HepG2 (cell line): Measurements from ENCODE around the gene FEV. TPM values are rescaled to one million over a fixed set of nuclear protein-coding genes. Genes with fewer than 3 reads are reported as not detected.

ENCODE experiments used
- ATAC-seq: fragments of 200-7000 bp; cut with Tn5 transposase; 3 replicates; pipeline ENCODE4 v1.9.1; 2020; ENCODE audit warnings: mild to moderate bottlenecking, moderate library complexity
- BruUV-seq: library from RNA; stranded (reverse); fragments of 400-500 nt; replicated peaks from 2 replicates; lab custom pipeline; 2021; lab: Mats Ljungman, UMichigan
- CTCF ChIA-PET: fragments of 300-600 bp; formaldehyde crosslinking; extraction: SDS; loops from one replicate; lab custom pipeline; 2021; ENCODE audit warnings: low total read pairs, inconsistent platforms, low intra/inter-chr PET ratio; lab: Yijun Ruan, JAX
- POLR2A ChIA-PET: fragments of 350-600 bp; sonication (Branson Sonifier 250); formaldehyde crosslinking; loops from one replicate; lab custom pipeline; 2020; ENCODE audit warnings: antibody characterized with exemption, inconsistent platforms; lab: Yijun Ruan, JAX
- DNase-seq: peaks from one replicate; pipeline ENCODE4 v3.0.0-alpha.2; 2015; ENCODE audit warnings: low spot score
- FAIRE-seq: peaks from 3 replicates; lab custom pipeline; 2011; peaks lifted over from hg19 to GRCh38; lab: Jason Lieb, UNC
- H2AFZ ChIP-seq: one replicate; pipeline ENCODE4 v1.6.1; 2011; ENCODE audit warnings: low read length, inconsistent platforms
- H3K27ac ChIP-seq: fragments of 300-600 bp; 3 replicates; pipeline ENCODE4 v1.8.0; 2011; ENCODE audit warnings: mixed run types, mild to moderate bottlenecking, mixed read lengths, low read length, inconsistent platforms; ENCODE audit not compliant: insufficient read depth; ENCODE audit errors: extremely low read length
- H3K27me3 ChIP-seq, 2 experiments: fragments of 200-600 bp in 1 of 2; 2 replicates in 1 of 2; 3 replicates in 1 of 2; pipeline versions ENCODE4 v1.6.0 to v1.8.0; 2011; ENCODE audit warnings: low read length in 2 of 2, mild to moderate bottlenecking in 2 of 2, moderate library complexity in 2 of 2, inconsistent platforms in 1 of 2; ENCODE audit not compliant: insufficient read depth in 2 of 2, control insufficient read depth in 1 of 2
- H3K36me3 ChIP-seq, 2 experiments: fragments of 200-600 bp in 1 of 2; replicated peaks in 1 of 2; 2 replicates in 1 of 2; 3 replicates in 1 of 2; pipeline versions ENCODE4 v1.5.1 to v1.8.0; 2011; ENCODE audit warnings: low read length in 2 of 2, inconsistent platforms in 1 of 2; ENCODE audit not compliant: insufficient read depth in 2 of 2, control insufficient read depth in 1 of 2
- H3K4me1 ChIP-seq: 2 replicates; pipeline ENCODE4 v1.5.1; 2012; ENCODE audit warnings: low read length, inconsistent platforms; ENCODE audit not compliant: insufficient read depth
- H3K4me2 ChIP-seq: 2 replicates; pipeline ENCODE4 v1.6.0; 2011; ENCODE audit warnings: low read depth, low read length, inconsistent platforms
- H3K4me3 ChIP-seq, 3 experiments: fragments of 200-600 bp in 1 of 3; sonication (generic), shearing (Covaris generic) in 1 of 3; replicated peaks in 1 of 3; 2 replicates each; pipeline ENCODE4 v1.5.1; 2011 to 2016; ENCODE audit warnings: low read length in 3 of 3, inconsistent platforms in 2 of 3, low read depth in 2 of 3, mild to moderate bottlenecking in 2 of 3, control low read depth in 1 of 3, mixed read lengths in 1 of 3; ENCODE audit not compliant: insufficient read depth in 1 of 3
- H3K79me2 ChIP-seq: one replicate; pipeline ENCODE4 v1.6.1; 2011; ENCODE audit warnings: low read length, inconsistent platforms; ENCODE audit not compliant: insufficient read depth
- H3K9ac ChIP-seq: 2 replicates; pipeline ENCODE4 v1.6.0; 2011; ENCODE audit warnings: mild to moderate bottlenecking, low read depth, low read length, inconsistent platforms; ENCODE audit not compliant: insufficient read depth
- H3K9me3 ChIP-seq: 2 replicates; pipeline ENCODE4 v1.5.1; 2012; ENCODE audit warnings: mild to moderate bottlenecking, low read length
- H4K20me1 ChIP-seq: 2 replicates; pipeline ENCODE4 v1.6.0; 2011; ENCODE audit warnings: inconsistent platforms, mild to moderate bottlenecking, low read length, moderate library complexity; ENCODE audit not compliant: insufficient read depth
- DNMT3B ChIP-seq: conservative IDR thresholded peaks from 2 replicates; pipeline ENCODE4 v1.6.1; 2016; ENCODE audit warnings: missing biosample characterization, control low read depth
- ESRRA ChIP-seq: sonication (generic); formaldehyde crosslinking; IDR thresholded peaks from 2 replicates; pipeline ENCODE4 v1.5.1; 2020; ENCODE audit warnings: mild to moderate bottlenecking, low read depth, missing genetic modification reagents
- KDM6A ChIP-seq: IDR thresholded peaks from 2 replicates; pipeline ENCODE4 v1.6.1; 2016; ENCODE audit warnings: low read depth
- MEIS1 ChIP-seq: sonication (generic); formaldehyde crosslinking; IDR thresholded peaks from 2 replicates; pipeline ENCODE4 v1.9.0; 2021; ENCODE audit warnings: mild to moderate bottlenecking, missing genetic modification reagents, moderate library complexity, borderline replicate concordance
- PTBP1 ChIP-seq: fragments of 200-400 bp; formaldehyde crosslinking; IDR thresholded peaks from 2 replicates; pipeline ENCODE4 v1.6.1; 2018; ENCODE audit warnings: low read length, low read depth; ENCODE audit not compliant: poor library complexity, severe bottlenecking
- RBM22 ChIP-seq: fragments of 200-400 bp; formaldehyde crosslinking; optimal IDR thresholded peaks from 2 replicates; pipeline ENCODE3; 2017; ENCODE audit warnings: mild to moderate bottlenecking, low read length, moderate library complexity
- RORA ChIP-seq: sonication (generic); formaldehyde crosslinking; IDR thresholded peaks from 2 replicates; pipeline ENCODE4 v1.5.0; 2020; ENCODE audit warnings: mild to moderate bottlenecking, missing genetic modification reagents, moderate library complexity
- SMAD3 ChIP-seq: sonication (generic); formaldehyde crosslinking; IDR thresholded peaks from 2 replicates; pipeline ENCODE4 v1.4.0; 2020; ENCODE audit warnings: missing genetic modification reagents
- TAF1 ChIP-seq: sonication (generic); formaldehyde crosslinking; IDR thresholded peaks from 2 replicates; pipeline ENCODE4 v1.4.0; 2020; ENCODE audit warnings: missing genetic modification reagents
- ZBTB7A ChIP-seq: sonication (generic); formaldehyde crosslinking; IDR thresholded peaks from 2 replicates; pipeline ENCODE4 v1.8.0; 2022; ENCODE audit warnings: mild to moderate bottlenecking, missing genetic modification reagents
- ZNF10 ChIP-seq: sonication (generic); formaldehyde crosslinking; IDR thresholded peaks from 2 replicates; pipeline ENCODE4 v1.4.0; 2020; ENCODE audit warnings: mild to moderate bottlenecking, low read depth, missing genetic modification reagents, borderline replicate concordance
- ZNF136 ChIP-seq: sonication (generic); formaldehyde crosslinking; IDR thresholded peaks from 2 replicates; pipeline ENCODE4 v1.8.1; 2022; ENCODE audit warnings: low read depth, mild to moderate bottlenecking, moderate library complexity, missing genetic modification reagents
- ZNF546 ChIP-seq: sonication (generic); formaldehyde crosslinking; conservative IDR thresholded peaks from 2 replicates; pipeline ENCODE4 v1.8.1; 2023; ENCODE audit warnings: mild to moderate bottlenecking, missing genetic modification reagents
- WGBS: methylation state at CpG from one replicate; pipeline ENCODE4 v1.1.6; 2017; ENCODE audit warnings: low lambda C conversion rate; 5-methylcytosine and 5-hydroxymethylcytosine counted together
- in situ Hi-C: cut with HindIII; loops from 2 replicates; pipeline ENCODE4 v1.10.0; 2017; ENCODE audit warnings: low pct_unique_long_range_greater_than_20kb; ENCODE audit not compliant: extremely low pct_ligation_motif_present
- intact Hi-C: fragments of 100-400 bp; cut with micrococcal nuclease; formaldehyde crosslinking; loops from one replicate; pipeline ENCODE4 v1.10.0; 2022; ENCODE audit not compliant: unreplicated experiment
- polyA plus RNA-seq, 8 experiments: library from polyadenylated mRNA; depleted of rRNA in 3 of 8; stranded (reverse) in 7 of 8; unstranded in 1 of 8; fragments of >200 nt; fragmentation: Illumina TruSeq in 4 of 8; extraction: Trizol in 4 of 8; gene quantifications; 2 replicates each; pipeline versions ENCODE4 v1.2.1 to v1.2.3, GENCODE V29; 2011 to 2016; ENCODE audit warnings: low read depth in 4 of 8, missing spikeins in 1 of 8, mixed read lengths in 1 of 8; ENCODE audit not compliant: insufficient read depth in 1 of 8
- total RNA-seq, 5 experiments: library from RNA; depleted of rRNA; stranded (reverse); fragments of >200 nt; fragmentation: Illumina TruSeq; extraction: Trizol; gene quantifications; 2 replicates each; pipeline ENCODE4 v1.2.3, GENCODE V29; 2016; ENCODE audit warnings: low read depth in 1 of 5
- TF ChIP-seq, protein P1 (sequence below): sonication (generic); formaldehyde crosslinking; IDR thresholded peaks from 2 replicates; pipeline ENCODE4 v1.4.0; 2020; ENCODE audit warnings: mild to moderate bottlenecking, missing genetic modification reagents, borderline replicate concordance
- TF ChIP-seq, protein P2 (sequence below): sonication (generic); formaldehyde crosslinking; IDR thresholded peaks from 2 replicates; pipeline ENCODE4 v1.4.0; 2020; ENCODE audit warnings: missing genetic modification reagents
- TF ChIP-seq, protein P3 (sequence below): sonication (generic); formaldehyde crosslinking; IDR thresholded peaks from 2 replicates; pipeline ENCODE4 v1.9.0; 2021; ENCODE audit warnings: missing genetic modification reagents, borderline replicate concordance
- TF ChIP-seq, protein P4 (sequence below): sonication (generic); formaldehyde crosslinking; IDR thresholded peaks from 2 replicates; pipeline ENCODE4 v1.8.1; 2023; ENCODE audit warnings: mild to moderate bottlenecking, missing genetic modification reagents

Gene FEV
- total and polyA plus RNA-seq, 2 of the 13 experiments (the other 11 are each of a cell fraction or from before 2014, with no cell fraction given): not detected

DNA sequence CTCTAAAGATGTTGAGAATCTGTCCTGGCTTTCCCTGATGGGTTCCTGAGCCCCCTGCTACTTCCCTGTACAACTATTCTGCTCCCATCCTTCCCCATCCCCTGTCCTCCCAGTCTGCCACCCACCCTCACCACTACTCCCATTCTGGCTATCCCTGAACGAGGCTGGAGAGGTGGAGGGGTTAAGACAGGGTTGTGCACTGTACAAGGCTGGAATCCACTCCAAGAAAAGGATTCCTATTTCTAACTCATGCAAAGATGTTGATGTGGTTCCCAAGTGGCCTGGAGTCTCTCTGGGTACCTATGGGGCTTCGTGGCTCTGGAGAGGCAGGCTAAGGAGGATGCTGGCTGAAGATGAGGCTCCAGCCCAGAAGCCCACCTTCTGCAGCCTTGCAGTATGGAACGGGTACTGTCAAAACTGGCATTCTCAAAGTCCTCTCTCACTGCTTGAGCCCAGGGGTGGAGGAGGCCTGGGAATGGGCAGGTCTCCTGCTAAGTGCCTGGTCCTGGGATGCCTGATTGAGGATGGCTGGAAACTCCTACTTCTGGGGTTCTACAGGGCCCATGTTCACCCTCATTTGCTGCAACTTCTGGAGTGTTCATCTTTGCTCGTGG is 1.3 kb upstream of the FEV start:
- Histone ChIP-seq H3K4me3 (no peak overlapping the region), H3K4me1 (peaks cover 7% of the 10 kb centered on the region; the same call in 1 of the 2 replicates), H3K4me2 (no peak overlapping the region), H3K36me3 (no peaks in the 10 kb centered on the region), H3K9me3 (no peaks in the 10 kb centered on the region), H3K79me2 (no peaks in the 10 kb centered on the region), H2AFZ (no peak overlapping the region), H3K9ac (no peak overlapping the region), H4K20me1 (peaks cover 10% of the 10 kb centered on the region; the same call in 1 of the 2 replicates), H3K27me3 (peaks cover 42 to 93% of the 10 kb centered on the region in 2 experiments), H3K27ac (no peak overlapping the region)
- 3% methylated on average over 4 of the region's 4 CpGs for WGBS
- no peak for DNase-seq
- in situ Hi-C loops (no loop called here), intact Hi-C loops (loop anchor here (10.0 kb wide), 1 partner anchor 121 kb away; no protein-coding TSS in a partner anchor)
- FAIRE-seq: no peak
- TF ChIP-seq, protein P1, sequence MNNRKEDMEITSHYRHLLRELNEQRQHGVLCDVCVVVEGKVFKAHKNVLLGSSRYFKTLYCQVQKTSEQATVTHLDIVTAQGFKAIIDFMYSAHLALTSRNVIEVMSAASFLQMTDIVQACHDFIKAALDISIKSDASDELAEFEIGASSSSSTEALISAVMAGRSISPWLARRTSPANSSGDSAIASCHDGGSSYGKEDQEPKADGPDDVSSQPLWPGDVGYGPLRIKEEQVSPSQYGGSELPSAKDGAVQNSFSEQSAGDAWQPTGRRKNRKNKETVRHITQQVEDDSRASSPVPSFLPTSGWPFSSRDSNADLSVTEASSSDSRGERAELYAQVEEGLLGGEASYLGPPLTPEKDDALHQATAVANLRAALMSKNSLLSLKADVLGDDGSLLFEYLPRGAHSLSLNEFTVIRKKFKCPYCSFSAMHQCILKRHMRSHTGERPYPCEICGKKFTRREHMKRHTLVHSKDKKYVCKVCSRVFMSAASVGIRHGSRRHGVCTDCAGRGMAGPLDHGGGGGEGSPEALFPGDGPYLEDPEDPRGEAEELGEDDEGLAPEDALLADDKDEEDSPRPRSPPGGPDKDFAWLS (CRISPR knock-in tag): no peak
- TF ChIP-seq, protein P2, sequence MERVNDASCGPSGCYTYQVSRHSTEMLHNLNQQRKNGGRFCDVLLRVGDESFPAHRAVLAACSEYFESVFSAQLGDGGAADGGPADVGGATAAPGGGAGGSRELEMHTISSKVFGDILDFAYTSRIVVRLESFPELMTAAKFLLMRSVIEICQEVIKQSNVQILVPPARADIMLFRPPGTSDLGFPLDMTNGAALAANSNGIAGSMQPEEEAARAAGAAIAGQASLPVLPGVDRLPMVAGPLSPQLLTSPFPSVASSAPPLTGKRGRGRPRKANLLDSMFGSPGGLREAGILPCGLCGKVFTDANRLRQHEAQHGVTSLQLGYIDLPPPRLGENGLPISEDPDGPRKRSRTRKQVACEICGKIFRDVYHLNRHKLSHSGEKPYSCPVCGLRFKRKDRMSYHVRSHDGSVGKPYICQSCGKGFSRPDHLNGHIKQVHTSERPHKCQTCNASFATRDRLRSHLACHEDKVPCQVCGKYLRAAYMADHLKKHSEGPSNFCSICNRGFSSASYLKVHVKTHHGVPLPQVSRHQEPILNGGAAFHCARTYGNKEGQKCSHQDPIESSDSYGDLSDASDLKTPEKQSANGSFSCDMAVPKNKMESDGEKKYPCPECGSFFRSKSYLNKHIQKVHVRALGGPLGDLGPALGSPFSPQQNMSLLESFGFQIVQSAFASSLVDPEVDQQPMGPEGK (CRISPR knock-in tag): no peak
- TF ChIP-seq MEIS1 (CRISPR knock-in tag) (no peak), ZNF136 (CRISPR knock-in tag) (no peak), TAF1 (CRISPR knock-in tag) (no peak), DNMT3B (CRISPR knock-in tag) (no peak), ZNF10 (no peak), RBM22 (no peak), PTBP1 (no peak), RORA (CRISPR knock-in tag) (no peak), SMAD3 (no peak), ESRRA (CRISPR knock-in tag) (no peak), KDM6A (CRISPR knock-in tag) (no peak), ZNF546 (no peak), ZBTB7A (CRISPR knock-in tag) (no peak)
- TF ChIP-seq, protein P3, sequence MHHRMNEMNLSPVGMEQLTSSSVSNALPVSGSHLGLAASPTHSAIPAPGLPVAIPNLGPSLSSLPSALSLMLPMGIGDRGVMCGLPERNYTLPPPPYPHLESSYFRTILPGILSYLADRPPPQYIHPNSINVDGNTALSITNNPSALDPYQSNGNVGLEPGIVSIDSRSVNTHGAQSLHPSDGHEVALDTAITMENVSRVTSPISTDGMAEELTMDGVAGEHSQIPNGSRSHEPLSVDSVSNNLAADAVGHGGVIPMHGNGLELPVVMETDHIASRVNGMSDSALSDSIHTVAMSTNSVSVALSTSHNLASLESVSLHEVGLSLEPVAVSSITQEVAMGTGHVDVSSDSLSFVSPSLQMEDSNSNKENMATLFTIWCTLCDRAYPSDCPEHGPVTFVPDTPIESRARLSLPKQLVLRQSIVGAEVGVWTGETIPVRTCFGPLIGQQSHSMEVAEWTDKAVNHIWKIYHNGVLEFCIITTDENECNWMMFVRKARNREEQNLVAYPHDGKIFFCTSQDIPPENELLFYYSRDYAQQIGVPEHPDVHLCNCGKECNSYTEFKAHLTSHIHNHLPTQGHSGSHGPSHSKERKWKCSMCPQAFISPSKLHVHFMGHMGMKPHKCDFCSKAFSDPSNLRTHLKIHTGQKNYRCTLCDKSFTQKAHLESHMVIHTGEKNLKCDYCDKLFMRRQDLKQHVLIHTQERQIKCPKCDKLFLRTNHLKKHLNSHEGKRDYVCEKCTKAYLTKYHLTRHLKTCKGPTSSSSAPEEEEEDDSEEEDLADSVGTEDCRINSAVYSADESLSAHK (CRISPR knock-in tag): no peak
- TF ChIP-seq, protein P4, sequence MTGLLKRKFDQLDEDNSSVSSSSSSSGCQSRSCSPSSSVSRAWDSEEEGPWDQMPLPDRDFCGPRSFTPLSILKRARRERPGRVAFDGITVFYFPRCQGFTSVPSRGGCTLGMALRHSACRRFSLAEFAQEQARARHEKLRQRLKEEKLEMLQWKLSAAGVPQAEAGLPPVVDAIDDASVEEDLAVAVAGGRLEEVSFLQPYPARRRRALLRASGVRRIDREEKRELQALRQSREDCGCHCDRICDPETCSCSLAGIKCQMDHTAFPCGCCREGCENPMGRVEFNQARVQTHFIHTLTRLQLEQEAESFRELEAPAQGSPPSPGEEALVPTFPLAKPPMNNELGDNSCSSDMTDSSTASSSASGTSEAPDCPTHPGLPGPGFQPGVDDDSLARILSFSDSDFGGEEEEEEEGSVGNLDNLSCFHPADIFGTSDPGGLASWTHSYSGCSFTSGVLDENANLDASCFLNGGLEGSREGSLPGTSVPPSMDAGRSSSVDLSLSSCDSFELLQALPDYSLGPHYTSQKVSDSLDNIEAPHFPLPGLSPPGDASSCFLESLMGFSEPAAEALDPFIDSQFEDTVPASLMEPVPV (CRISPR knock-in tag): no peak
- POLR2A ChIA-PET: no interaction called here
- CTCF ChIA-PET: no interaction called here
- BruUV-seq: no TSS peak
- ATAC-seq: no peak
